GM12878 (cell line): ENCODE results near the gene GPR152. TPM values are rescaled to one million over a fixed set of nuclear protein-coding genes. Genes with fewer than 3 reads are reported as not detected.

Experiments
- ATAC-seq: fragments of 200-7000 bp; cut with Tn5 transposase; 3 replicates; pipeline ENCODE4 v1.9.1; 2020; ENCODE audit warnings: mild to moderate bottlenecking, moderate library complexity
- Bru-seq: library from RNA; stranded (reverse); fragments of 400-500 nt; gene quantifications from one replicate; lab custom pipeline; 2021; lab: Mats Ljungman, UMichigan
- BruChase-seq, 2 experiments: library from RNA; stranded (reverse); fragments of 400-500 nt; gene quantifications; one replicate each; lab custom pipeline; 2021; lab: Mats Ljungman, UMichigan
- BruUV-seq: library from RNA; stranded (reverse); fragments of 400-500 nt; replicated peaks from 2 replicates; lab custom pipeline; 2021; lab: Mats Ljungman, UMichigan
- CTCF ChIA-PET: fragments of 300-600 bp; sonication (Branson Sonifier 250); formaldehyde crosslinking; extraction: SDS; loops from one replicate; lab custom pipeline; 2021; ENCODE audit warnings: inconsistent platforms; lab: Yijun Ruan, JAX
- POLR2A ChIA-PET: fragments of 350-600 bp; formaldehyde crosslinking; extraction: SDS; loops from one replicate; lab custom pipeline; 2021; ENCODE audit warnings: inconsistent platforms; lab: Charles Lee
- RAD21 ChIA-PET: fragments of 300-600 bp; sonication (Branson Sonifier 250); formaldehyde crosslinking; loops from one replicate; lab custom pipeline; 2023; ENCODE audit warnings: antibody characterized with exemption; ENCODE audit not compliant: unreplicated experiment; lab: Charles Lee
- SMC1A ChIA-PET: fragments of 300-600 bp; sonication (Branson Sonifier 250); formaldehyde crosslinking; loops from one replicate; lab custom pipeline; 2023; ENCODE audit not compliant: unreplicated experiment, uncharacterized antibody; lab: Charles Lee
- DNase-seq: peaks from one replicate; pipeline ENCODE4 v3.0.0-alpha.2; 2011; ENCODE audit warnings: low read depth, low spot score
- FAIRE-seq: peaks from 3 replicates; lab custom pipeline; 2011; peaks lifted over from hg19 to GRCh38; lab: Jason Lieb, UNC
- H2AFZ ChIP-seq: 2 replicates; pipeline ENCODE4 v1.6.0; 2011; ENCODE audit warnings: low read depth, low read length, control low read depth; ENCODE audit not compliant: control insufficient read depth
- H3K27ac ChIP-seq: 2 replicates; pipeline ENCODE4 v1.5.1; 2011; ENCODE audit warnings: control low read depth; ENCODE audit not compliant: control insufficient read depth, insufficient read depth
- H3K27me3 ChIP-seq, 2 experiments: replicated peaks in 1 of 2; 2 replicates each; pipeline versions ENCODE4 v1.6.0 to v1.6.1; 2011; ENCODE audit warnings: low read length in 1 of 2; ENCODE audit not compliant: control insufficient read depth in 2 of 2, insufficient read depth in 2 of 2
- H3K36me3 ChIP-seq, 2 experiments: 2 replicates each; pipeline ENCODE4 v1.5.1; 2011; ENCODE audit warnings: low read length in 1 of 2; ENCODE audit not compliant: control insufficient read depth in 2 of 2, insufficient read depth in 2 of 2
- H3K4me1 ChIP-seq: 2 replicates; pipeline ENCODE4 v1.6.1; 2011; ENCODE audit warnings: mild to moderate bottlenecking, low read length, moderate library complexity, mixed read lengths; ENCODE audit not compliant: control insufficient read depth, insufficient read depth
- H3K4me2 ChIP-seq: 2 replicates; pipeline ENCODE4 v1.6.0; 2011; ENCODE audit warnings: control low read depth; ENCODE audit not compliant: control insufficient read depth, insufficient read depth
- H3K4me3 ChIP-seq: fragments of 200-600 bp; sonication (generic); 2 replicates; pipeline ENCODE4 v1.5.1; 2016
- H3K79me2 ChIP-seq: 2 replicates; pipeline ENCODE4 v1.6.0; 2011; ENCODE audit warnings: low read length; ENCODE audit not compliant: control insufficient read depth, insufficient read depth
- H3K9ac ChIP-seq: 2 replicates; pipeline ENCODE4 v1.8.0; 2011; ENCODE audit warnings: low read length, control low read depth, mixed read lengths; ENCODE audit not compliant: control insufficient read depth, insufficient read depth
- H3K9me3 ChIP-seq: replicated peaks from 3 replicates; pipeline ENCODE4 v1.5.1; 2011; ENCODE audit warnings: mild to moderate bottlenecking, low read length; ENCODE audit not compliant: control insufficient read depth, insufficient read depth
- H4K20me1 ChIP-seq: 2 replicates; pipeline ENCODE4 v1.6.0; 2011; ENCODE audit not compliant: control insufficient read depth, insufficient read depth
- ESRRA ChIP-seq: IDR thresholded peaks from 2 replicates; pipeline ENCODE4 v1.6.1; 2012; ENCODE audit warnings: mild to moderate bottlenecking, low read length, improper control_type of control experiment
- EZH2 ChIP-seq: IDR thresholded peaks from 2 replicates; pipeline ENCODE4 v1.6.1; 2012; ENCODE audit warnings: low read depth, mild to moderate bottlenecking, control low read depth, inconsistent platforms, low read length, borderline replicate concordance; ENCODE audit not compliant: control insufficient read depth
- GABPA ChIP-seq: IDR thresholded peaks from 2 replicates; pipeline ENCODE4 v1.6.1; 2014; ENCODE audit warnings: antibody characterized with exemption, low read depth, mild to moderate bottlenecking, inconsistent platforms
- HDAC2 ChIP-seq: fragments of 200-600 bp; sonication (generic); IDR thresholded peaks from 2 replicates; pipeline ENCODE4 v1.6.1; 2017
- MEF2B ChIP-seq: fragments of 450-650 bp; IDR thresholded peaks from 2 replicates; pipeline ENCODE4 v1.6.1; 2018; ENCODE audit warnings: mild to moderate bottlenecking, moderate library complexity; ENCODE audit not compliant: partially characterized antibody, poor library complexity, severe bottlenecking
- MTA2 ChIP-seq: fragments of 450-650 bp; IDR thresholded peaks from 2 replicates; pipeline ENCODE4 v1.6.1; 2016; ENCODE audit warnings: low read depth, mild to moderate bottlenecking, moderate library complexity
- RAD21 ChIP-seq: IDR thresholded peaks from 2 replicates; pipeline ENCODE4 v1.6.1; 2011; ENCODE audit warnings: mild to moderate bottlenecking, low read depth, low read length, moderate library complexity; ENCODE audit not compliant: insufficient read depth
- RBBP5 ChIP-seq: fragments of 200-600 bp; sonication (generic); conservative IDR thresholded peaks from 2 replicates; pipeline ENCODE4 v1.6.1; 2016
- SMAD1 ChIP-seq: fragments of 450-650 bp; IDR thresholded peaks from 2 replicates; pipeline ENCODE4 v1.6.1; 2018; ENCODE audit warnings: mild to moderate bottlenecking, low read depth; ENCODE audit not compliant: partially characterized antibody
- SMAD5 ChIP-seq: IDR thresholded peaks from 2 replicates; pipeline ENCODE4 v1.6.1; 2016; ENCODE audit warnings: antibody characterized with exemption, low read depth
- SREBF1 ChIP-seq: IDR thresholded peaks from 2 replicates; pipeline ENCODE4 v1.6.1; 2012; ENCODE audit warnings: mild to moderate bottlenecking, low read length
- TCF7 ChIP-seq: IDR thresholded peaks from 2 replicates; pipeline ENCODE4 v1.6.1; 2014; ENCODE audit warnings: antibody characterized with exemption, borderline replicate concordance
- ZNF384 ChIP-seq: IDR thresholded peaks from 2 replicates; pipeline ENCODE4 v1.6.1; 2012; ENCODE audit warnings: low read depth, mild to moderate bottlenecking, low read length, improper control_type of control experiment, borderline replicate concordance
- ZSCAN29 ChIP-seq: fragments of 450-650 bp; IDR thresholded peaks from 2 replicates; pipeline ENCODE4 v1.6.1; 2017; ENCODE audit warnings: mild to moderate bottlenecking, moderate library complexity
- WGBS: methylation state at CpG from one replicate; pipeline ENCODE4 v1.1.6; 2016; ENCODE audit warnings: low lambda C conversion rate; ENCODE audit not compliant: insufficient replicate concordance, insufficient coverage; ENCODE audit errors: missing lambda C conversion rate; 5-methylcytosine and 5-hydroxymethylcytosine counted together
- in situ Hi-C: fragments of 300-500 bp; cut with MboI; formaldehyde crosslinking; loops from 9 replicates; pipeline ENCODE4 v1.14.3; 2018; ENCODE audit warnings: mixed read lengths
- intact Hi-C: fragments of 100-400 bp; cut with micrococcal nuclease; formaldehyde crosslinking; loops from one replicate; pipeline ENCODE4 v1.14.2; 2022; ENCODE audit not compliant: unreplicated experiment
- long read RNA-seq, 2 experiments: library from polyadenylated mRNA; unstranded; transcript quantifications; one replicate each; pipeline ENCODE4 v2.0.0, GENCODE V29; 2019 to 2020
- polyA minus RNA-seq, 3 experiments: library from RNA; depleted of rRNA, polyadenylated mRNA; stranded (reverse); fragments of >200 nt; gene quantifications; 2 replicates each; pipeline ENCODE4 v1.2.3, GENCODE V29; 2011
- polyA plus RNA-seq, 11 experiments: library from polyadenylated mRNA; depleted of rRNA in 4 of 11; unstranded in 6 of 11; stranded (reverse) in 5 of 11; fragments of >200 nt; fragmentation: Nextera tagmentation in 4 of 11; fragmentation: Illumina TruSeq in 1 of 11; extraction: Ambion mirVana in 4 of 11; extraction: Trizol in 1 of 11; gene quantifications; 1 replicate in 1 of 11; 2 replicates in 10 of 11; pipeline versions ENCODE4 v1.2.1 to v1.2.3, GENCODE V29; 2011 to 2016; ENCODE audit warnings: inconsistent platforms in 2 of 11, missing spikeins in 2 of 11, low read depth in 1 of 11
- total RNA-seq, 4 experiments: library from RNA; depleted of rRNA in 3 of 4; stranded (reverse); fragments of >200 nt in 3 of 4; fragmentation: Illumina TruSeq in 1 of 4; extraction: Trizol in 1 of 4; gene quantifications; 2 replicates each; pipeline versions ENCODE4 v1.2.1 to v1.2.3, GENCODE V29; 2013 to 2021
- TF ChIP-seq, protein P1 (sequence below): fragments of 450-650 bp; IDR thresholded peaks from 2 replicates; pipeline ENCODE4 v1.6.1; 2017; ENCODE audit warnings: borderline replicate concordance
- TF ChIP-seq, protein P2 (sequence below): fragments of 450-650 bp; conservative IDR thresholded peaks from 2 replicates; pipeline ENCODE4 v1.6.1; 2017; ENCODE audit warnings: mild to moderate bottlenecking, moderate library complexity
- TF ChIP-seq, protein P3 (sequence below): IDR thresholded peaks from 2 replicates; pipeline ENCODE4 v1.6.1; 2012; ENCODE audit warnings: low read depth, low read length, improper control_type of control experiment

GPR152 gene
- not detected in 2 replicates for total RNA-seq (2013; cell fraction: nucleolus; rRNA removed)
- total RNA-seq (2014; rRNA removed), result not detected in 2 replicates
- not detected in 2 replicates for total RNA-seq (2014; rRNA removed; fragmentation: Illumina TruSeq; extraction: Trizol)
- total RNA-seq (2021), result not detected in 2 replicates
- not detected for polyA plus RNA-seq (2011; ENCODE audit: low read depth)
- polyA plus RNA-seq (2011; rRNA removed), result not detected in 2 replicates
- not detected in 2 replicates for polyA plus RNA-seq (2011; cell fraction: cytosol; rRNA removed)
- not detected in 2 replicates for polyA plus RNA-seq (2011; cell fraction: nucleus; rRNA removed)
- 0.18 and 0.20 TPM in 2 replicates for polyA plus RNA-seq (2012)
- polyA plus RNA-seq (2014; fragmentation: Illumina TruSeq; extraction: Trizol), result not detected in 2 replicates
- polyA plus RNA-seq (2014; fragmentation: Nextera tagmentation; extraction: Ambion mirVana), result not detected
- not detected in 2 replicates for polyA plus RNA-seq (2014; rRNA removed)
- polyA plus RNA-seq (2016; fragmentation: Nextera tagmentation; extraction: Ambion mirVana), result not detected
- polyA minus RNA-seq (2011; rRNA and poly(A)+ RNA removed), result not detected in 2 replicates
- not detected in 2 replicates for polyA minus RNA-seq (2011; cell fraction: cytosol; rRNA and poly(A)+ RNA removed)
- not detected in 2 replicates for polyA minus RNA-seq (2011; cell fraction: nucleus; rRNA and poly(A)+ RNA removed)
- Bru-seq, nascent RNA, result not detected
- percentile 8 among the genes with signal in this experiment for BruChase-seq, experiment 1, labeled RNA remaining after a 6-hour chase
- BruChase-seq, experiment 2, labeled RNA remaining after a 2-hour chase, result not detected
- long read RNA-seq, experiment 1, result 0 reads
- long read RNA-seq, experiment 2, result 0 reads

DNA sequence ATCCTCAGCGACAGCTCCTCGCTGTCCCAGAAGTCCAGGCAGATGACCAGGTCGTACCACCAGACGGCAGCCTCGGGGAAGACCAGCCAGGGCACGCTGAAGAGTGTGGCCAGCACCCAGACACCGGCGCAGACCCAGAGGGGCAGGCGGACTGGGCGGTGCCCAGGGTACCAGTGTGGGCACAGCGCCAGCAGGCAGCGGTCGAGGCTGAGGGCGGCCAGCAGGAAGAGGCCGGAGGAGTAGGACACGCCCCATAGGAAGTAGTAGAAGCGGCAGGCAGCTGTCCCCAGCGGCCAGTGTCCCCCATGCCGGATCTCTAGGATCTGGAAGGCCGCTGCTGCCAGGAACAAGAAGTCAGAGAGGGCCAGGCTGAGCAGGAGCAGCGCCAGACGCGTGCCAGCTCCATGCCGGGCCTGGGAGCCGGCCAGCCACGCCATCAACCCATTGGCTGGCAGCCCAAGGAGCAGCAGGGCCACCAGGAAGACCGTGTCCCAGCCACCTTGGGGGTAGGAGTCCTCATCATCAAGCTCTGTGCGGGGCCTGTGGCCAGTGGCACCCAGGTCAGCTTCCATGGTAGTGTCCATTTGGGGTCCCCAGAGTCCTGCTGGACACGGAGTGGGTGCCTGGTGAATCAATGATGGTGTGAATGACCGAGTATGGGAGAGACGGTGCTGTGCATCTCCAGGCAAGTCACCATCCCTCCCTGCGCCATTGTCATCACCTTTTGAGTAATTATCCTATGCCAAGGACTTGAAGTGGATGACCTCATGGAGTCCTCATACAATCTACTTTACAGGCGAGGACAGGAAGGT is at the start of gene GPR152:
Gene GPR152, minus strand, starts transcription at position 589 of the 812 bp plus-strand sequence. Its CDS starts 5 bp downstream, at position 584.
- Histone ChIP-seq H3K27ac (no peak within 1 kb of the TSS), H4K20me1 (no peaks in the 10 kb centered on the region), H2AFZ (no peak within 1 kb of the TSS), H3K4me2 (no peak within 1 kb of the TSS), H3K27me3 (no peaks in the 10 kb centered on the region), H3K4me1 (peaks cover 2% of the 10 kb centered on the region), H3K79me2 (no peaks in the 10 kb centered on the region), H3K9me3 (no peaks in the 10 kb centered on the region), H3K4me3 (no peak within 1 kb of the TSS), H3K36me3 (no peaks in the 10 kb centered on the region), H3K9ac (no peak within 1 kb of the TSS)
- ChIA-PET POLR2A (interaction anchor here (1.6 kb wide), 1 partner anchor 8 kb away, joined by 6 read pairs; no protein-coding TSS in a partner anchor), CTCF (no interaction called here), RAD21 (no interaction called here), SMC1A (interaction anchor here (1.2 kb wide), 1 partner anchor 55 kb away, joined by 4 read pairs; no protein-coding TSS in a partner anchor)
- BruUV-seq, result no TSS peak
- DNase-seq (no peak), FAIRE-seq (no peak), ATAC-seq (no peak)
- in situ Hi-C loops, result no loop called here
- intact Hi-C loops, result no loop called here
- WGBS, result 74% methylated on average over 33 of the region's 33 CpGs
- TF ChIP-seq SMAD5, result no peak
- TF ChIP-seq RBBP5, result no peak
- no peak for TF ChIP-seq ZNF384
- TF ChIP-seq EZH2, result no peak
- TF ChIP-seq MTA2, result no peak
- TF ChIP-seq HDAC2, result no peak
- TF ChIP-seq RAD21, result no peak
- TF ChIP-seq MEF2B, result no peak
- TF ChIP-seq GABPA, result no peak
- TF ChIP-seq, protein P1, sequence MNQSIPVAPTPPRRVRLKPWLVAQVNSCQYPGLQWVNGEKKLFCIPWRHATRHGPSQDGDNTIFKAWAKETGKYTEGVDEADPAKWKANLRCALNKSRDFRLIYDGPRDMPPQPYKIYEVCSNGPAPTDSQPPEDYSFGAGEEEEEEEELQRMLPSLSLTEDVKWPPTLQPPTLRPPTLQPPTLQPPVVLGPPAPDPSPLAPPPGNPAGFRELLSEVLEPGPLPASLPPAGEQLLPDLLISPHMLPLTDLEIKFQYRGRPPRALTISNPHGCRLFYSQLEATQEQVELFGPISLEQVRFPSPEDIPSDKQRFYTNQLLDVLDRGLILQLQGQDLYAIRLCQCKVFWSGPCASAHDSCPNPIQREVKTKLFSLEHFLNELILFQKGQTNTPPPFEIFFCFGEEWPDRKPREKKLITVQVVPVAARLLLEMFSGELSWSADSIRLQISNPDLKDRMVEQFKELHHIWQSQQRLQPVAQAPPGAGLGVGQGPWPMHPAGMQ, result no peak
- TF ChIP-seq, protein P2, sequence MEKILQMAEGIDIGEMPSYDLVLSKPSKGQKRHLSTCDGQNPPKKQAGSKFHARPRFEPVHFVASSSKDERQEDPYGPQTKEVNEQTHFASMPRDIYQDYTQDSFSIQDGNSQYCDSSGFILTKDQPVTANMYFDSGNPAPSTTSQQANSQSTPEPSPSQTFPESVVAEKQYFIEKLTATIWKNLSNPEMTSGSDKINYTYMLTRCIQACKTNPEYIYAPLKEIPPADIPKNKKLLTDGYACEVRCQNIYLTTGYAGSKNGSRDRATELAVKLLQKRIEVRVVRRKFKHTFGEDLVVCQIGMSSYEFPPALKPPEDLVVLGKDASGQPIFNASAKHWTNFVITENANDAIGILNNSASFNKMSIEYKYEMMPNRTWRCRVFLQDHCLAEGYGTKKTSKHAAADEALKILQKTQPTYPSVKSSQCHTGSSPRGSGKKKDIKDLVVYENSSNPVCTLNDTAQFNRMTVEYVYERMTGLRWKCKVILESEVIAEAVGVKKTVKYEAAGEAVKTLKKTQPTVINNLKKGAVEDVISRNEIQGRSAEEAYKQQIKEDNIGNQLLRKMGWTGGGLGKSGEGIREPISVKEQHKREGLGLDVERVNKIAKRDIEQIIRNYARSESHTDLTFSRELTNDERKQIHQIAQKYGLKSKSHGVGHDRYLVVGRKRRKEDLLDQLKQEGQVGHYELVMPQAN, result no peak
- TF ChIP-seq, protein P3, sequence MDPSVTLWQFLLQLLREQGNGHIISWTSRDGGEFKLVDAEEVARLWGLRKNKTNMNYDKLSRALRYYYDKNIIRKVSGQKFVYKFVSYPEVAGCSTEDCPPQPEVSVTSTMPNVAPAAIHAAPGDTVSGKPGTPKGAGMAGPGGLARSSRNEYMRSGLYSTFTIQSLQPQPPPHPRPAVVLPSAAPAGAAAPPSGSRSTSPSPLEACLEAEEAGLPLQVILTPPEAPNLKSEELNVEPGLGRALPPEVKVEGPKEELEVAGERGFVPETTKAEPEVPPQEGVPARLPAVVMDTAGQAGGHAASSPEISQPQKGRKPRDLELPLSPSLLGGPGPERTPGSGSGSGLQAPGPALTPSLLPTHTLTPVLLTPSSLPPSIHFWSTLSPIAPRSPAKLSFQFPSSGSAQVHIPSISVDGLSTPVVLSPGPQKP, result no peak
- no peak for TF ChIP-seq ZSCAN29
- TF ChIP-seq SREBF1, result no peak
- TF ChIP-seq TCF7, result no peak
- no peak for TF ChIP-seq SMAD1
- no peak for TF ChIP-seq ESRRA
